ENCODE results near the gene CCDC187. TPM values are rescaled to one million over a fixed set of nuclear protein-coding genes. Genes with fewer than 3 reads are reported as not detected.

The CCDC187 gene
- total and polyA plus RNA-seq, 2 of the 4 experiments (the other 2 are of a cell fraction): not detected

- WGBS, 2 experiments (ENCODE audit: extremely low coverage in 2 of 2, insufficient read length in 1 of 2): 64% methylated on average over 6 of the region's 22 CpGs; no CpG with 5 or more reads in 1 of the 2 experiments
- no peak overlapping the region for H3K23ac ChIP-seq (ENCODE audit: low read depth, low read length)
Measured at GRCh38 chr9:136258786-136259516, 44.9 kb downstream of the CCDC187 start.

More at GRCh38 chr9:136258786-136259516, 44.9 kb downstream of the CCDC187 start:
- no peak overlapping the region for H3K56ac ChIP-seq (ENCODE audit: extremely low read depth, insufficient read depth, low read length)
- H3K4me1 ChIP-seq (ENCODE audit: control insufficient read depth, insufficient read depth, low read length): peaks cover 5% of the 10 kb centered on the region
- CTCF ChIA-PET: no interaction called here
- H3K9me1 ChIP-seq (ENCODE audit: insufficient read depth, low read length): no peaks in the 10 kb centered on the region
- H2AK5ac ChIP-seq (ENCODE audit: low read depth, low read length): no peak overlapping the region
- intact Hi-C loops (cut with micrococcal nuclease): no loop called here
- H3K4me2 ChIP-seq (ENCODE audit: low read depth, low read length): no peak overlapping the region
- no TSS peak for BruUV-seq (replicated peaks)
- H2BK15ac ChIP-seq (ENCODE audit: low read depth, low read length): no peak overlapping the region
- POLR2A ChIA-PET (ENCODE audit: unreplicated experiment): no interaction called here
- TF ChIP-seq SMC3 (IDR thresholded peaks at IDR 0.05; ENCODE audit: low read depth, low read length) (no peak), NFE2L2 (IDR thresholded peaks at IDR 0.05; ENCODE audit: low read depth, low read length) (no peak), CHD1 (IDR thresholded peaks at IDR 0.05; ENCODE audit: low read depth, low read length) (no peak), RAD21 (IDR thresholded peaks at IDR 0.05; ENCODE audit: low read length) (no peak), MAFK (IDR thresholded peaks at IDR 0.05; ENCODE audit: low read depth, low read length) (no peak), FOS (IDR thresholded peaks at IDR 0.05; ENCODE audit: low read depth, low read length) (no peak)
- TF ChIP-seq, protein P1, sequence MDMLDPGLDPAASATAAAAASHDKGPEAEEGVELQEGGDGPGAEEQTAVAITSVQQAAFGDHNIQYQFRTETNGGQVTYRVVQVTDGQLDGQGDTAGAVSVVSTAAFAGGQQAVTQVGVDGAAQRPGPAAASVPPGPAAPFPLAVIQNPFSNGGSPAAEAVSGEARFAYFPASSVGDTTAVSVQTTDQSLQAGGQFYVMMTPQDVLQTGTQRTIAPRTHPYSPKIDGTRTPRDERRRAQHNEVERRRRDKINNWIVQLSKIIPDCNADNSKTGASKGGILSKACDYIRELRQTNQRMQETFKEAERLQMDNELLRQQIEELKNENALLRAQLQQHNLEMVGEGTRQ (IDR thresholded peaks at IDR 0.05; ENCODE audit: low read depth, low read length): no peak
- dilution Hi-C loops (cut with HindIII; ENCODE audit: low sequenced_read_pairs, unreplicated experiment): no loop called here
- no peak overlapping the region for H2BK20ac ChIP-seq (ENCODE audit: low read depth, low read length)
- H3K4me3 ChIP-seq (ENCODE audit: insufficient read depth, low read depth, low read length): no peak overlapping the region
- no peak overlapping the region for H4K91ac ChIP-seq (ENCODE audit: insufficient read depth, low read depth, low read length)
- ATAC-seq (ENCODE audit: low read depth): no peak
- H3K14ac ChIP-seq (replicated peaks; ENCODE audit: low read depth, low read length): no peak overlapping the region
- no peaks in the 10 kb centered on the region for H3K9me3 ChIP-seq (ENCODE audit: control insufficient read depth, insufficient read depth, low read length)
- no peaks in the 10 kb centered on the region for H4K20me1 ChIP-seq (ENCODE audit: insufficient read depth, low read length)
- no peak overlapping the region for H3K18ac ChIP-seq (ENCODE audit: low read depth, low read length)
- H3K27me3 ChIP-seq (ENCODE audit: control insufficient read depth, insufficient read depth, low read length): peaks cover 34% of the 10 kb centered on the region
- no peak overlapping the region for H4K5ac ChIP-seq (ENCODE audit: low read depth, low read length)
- no peak overlapping the region for H2BK5ac ChIP-seq (ENCODE audit: low read depth, low read length, poor library complexity, severe bottlenecking)
- no peak overlapping the region for H2AFZ ChIP-seq (replicated peaks; ENCODE audit: low read length, poor library complexity)
- no peak overlapping the region for H3K4ac ChIP-seq (ENCODE audit: low read depth, low read length)
- no peaks in the 10 kb centered on the region for H3K79me1 ChIP-seq (ENCODE audit: low read depth in 1 of 2, low read length in 2 of 2)
- no peak overlapping the region for H2BK120ac ChIP-seq (ENCODE audit: low read depth, low read length)
- H3K36me3 ChIP-seq (ENCODE audit: control insufficient read depth, insufficient read depth, low read length): no peaks in the 10 kb centered on the region
- H3K27ac ChIP-seq (ENCODE audit: insufficient read depth, low read length): no peak overlapping the region
- no peak overlapping the region for H3K9ac ChIP-seq (ENCODE audit: low read depth, low read length)
- in situ Hi-C loops (cut with MboI; ENCODE audit: low sequenced_read_pairs): no loop called here
- H2AK9ac ChIP-seq (replicated peaks; ENCODE audit: low read depth, low read length, poor library complexity): peak overlapping the region; percentile 26
- no peak overlapping the region for H4K8ac ChIP-seq (ENCODE audit: low read depth in 2 of 2, low read length in 2 of 2)
- DNase-seq: no peak
